Dedifferentiated amniotic fluid mesenchymal stem cell (primary cell): ENCODE measurements around the gene BEST1.
"Not testable (repeated sequence)": the region's sequence is repeated elsewhere in the genome, so short reads cannot be mapped to it uniquely, and the experiment has no call there.

Experiments used
- DNase-seq: peaks from one replicate; pipeline ENCODE4 v3.0.0-alpha.2; 2016; ENCODE audit errors: extremely low spot score

Gene BEST1

DNA sequence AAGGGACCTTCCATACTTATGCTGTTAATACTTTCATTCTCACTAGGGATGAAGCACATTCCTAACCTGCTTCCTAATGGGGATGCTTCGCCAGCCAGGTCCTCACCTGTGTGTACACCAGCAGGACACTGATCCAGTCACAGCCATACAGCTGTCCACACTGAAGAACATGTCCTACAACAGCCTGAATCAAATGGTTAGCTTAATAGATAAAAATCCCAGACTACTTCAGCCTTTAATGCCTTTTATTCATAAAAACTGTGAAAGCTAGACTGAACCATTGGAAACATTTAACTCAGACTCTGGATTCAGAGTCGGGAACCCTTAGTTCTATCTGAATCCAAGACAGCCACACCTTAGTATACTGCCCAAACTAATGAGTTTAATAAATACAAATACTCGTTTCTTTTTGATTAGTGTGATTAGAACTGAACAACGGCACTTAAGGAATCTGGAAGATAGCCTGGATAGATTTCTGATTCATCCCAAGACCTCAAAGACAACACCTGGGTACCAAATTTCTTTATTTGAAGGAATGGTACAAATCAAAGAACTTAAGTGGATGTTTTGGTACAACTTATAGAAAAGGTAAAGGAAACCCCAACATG is 14.0 kb downstream of the BEST1 start:
- DNase-seq, result no peak

DNA sequence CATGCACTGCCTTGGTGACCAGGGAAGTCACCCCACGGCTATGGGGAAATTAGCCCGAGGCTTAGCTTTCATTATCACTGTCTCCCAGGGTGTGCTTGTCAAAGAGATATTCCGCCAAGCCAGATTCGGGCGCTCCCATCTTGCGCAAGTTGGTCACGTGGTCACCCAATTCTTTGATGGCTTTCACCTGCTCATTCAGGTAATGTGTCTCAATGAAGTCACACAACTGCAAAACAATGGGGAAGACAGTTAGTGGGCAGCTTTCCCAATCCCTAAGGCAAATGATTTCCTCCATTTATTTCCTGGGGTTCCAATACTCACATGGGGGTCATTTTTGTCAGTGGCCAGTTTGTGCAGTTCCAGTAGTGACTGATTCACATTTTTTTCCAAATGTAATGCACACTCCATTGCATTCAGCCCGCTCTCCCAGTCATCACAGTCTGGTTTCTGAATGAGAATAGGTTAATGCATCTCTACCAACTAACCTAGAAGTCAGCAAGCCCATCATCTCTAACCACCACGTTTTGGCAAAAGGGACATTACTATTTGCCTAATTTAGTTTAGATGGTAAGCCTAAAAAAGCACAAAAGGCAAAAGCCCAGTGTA is 14.6 kb downstream of the BEST1 start:
- DNase-seq, result not testable (repeated sequence)

DNA sequence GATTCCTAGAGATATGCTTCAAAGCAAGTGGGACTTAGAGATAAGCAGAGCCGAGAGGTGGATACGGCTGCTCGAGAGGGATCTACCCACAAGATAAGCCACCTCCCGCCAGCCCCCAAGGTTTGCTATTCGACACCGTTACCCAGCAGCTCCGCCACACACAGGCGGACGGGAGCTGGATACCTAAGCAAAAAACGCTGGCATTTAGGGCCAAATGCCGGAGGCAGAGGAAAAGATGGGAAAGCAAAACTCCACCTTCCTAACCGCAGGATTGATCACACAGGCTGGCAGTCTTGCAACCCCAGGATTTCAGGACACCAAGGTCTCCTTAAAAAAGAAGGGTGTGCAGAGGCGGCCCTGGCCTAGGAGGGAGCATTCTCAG is 16.6 kb downstream of the BEST1 start:
- no peak for DNase-seq

DNA sequence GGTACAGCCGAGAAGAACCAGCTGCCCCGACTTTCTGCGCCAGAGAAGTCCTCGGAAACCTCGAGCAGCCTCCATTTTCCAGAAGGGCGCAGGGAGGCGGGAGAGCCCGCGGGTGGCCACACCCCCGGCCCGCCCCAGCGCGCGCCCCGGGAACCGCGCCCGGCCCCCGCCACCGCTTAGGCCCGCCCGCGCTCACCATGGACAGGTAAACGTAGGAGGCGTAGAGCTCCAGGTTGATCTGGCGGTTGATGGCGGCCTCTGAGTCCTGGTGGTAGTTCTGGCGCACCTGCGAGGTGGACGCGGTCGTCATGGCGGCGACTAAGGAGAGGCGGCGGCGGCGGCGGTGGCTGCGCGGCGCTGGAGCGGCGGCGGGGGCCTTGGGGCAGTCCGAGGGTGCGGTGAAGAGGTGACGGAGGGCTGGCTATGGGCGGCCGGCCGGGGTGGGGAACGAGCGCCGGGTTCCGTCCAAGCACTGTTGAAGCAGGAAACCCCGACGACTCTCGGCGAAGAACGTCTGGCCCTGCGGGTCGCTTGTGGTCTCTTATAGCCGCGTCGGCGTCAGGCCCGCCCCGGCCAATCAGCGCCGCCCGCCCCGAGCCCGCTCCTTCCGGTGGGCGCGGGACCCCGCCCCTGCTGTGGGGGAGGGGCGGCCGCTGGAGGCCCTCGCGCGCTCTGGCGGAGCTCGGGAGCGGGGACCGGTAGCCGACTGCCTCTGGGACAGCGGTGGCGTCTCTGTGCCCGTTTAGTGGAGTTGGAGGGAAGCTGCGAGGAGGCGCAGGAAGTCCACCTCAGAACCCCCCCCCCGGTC is 17.2 kb downstream of the BEST1 start, which contains the start of gene FTH1:
Gene FTH1, minus strand, starts transcription at position 519 of the 808 bp plus-strand sequence. Its CDS starts 209 bp downstream, at position 310.
- DNase-seq, result peak; percentile 86

DNA sequence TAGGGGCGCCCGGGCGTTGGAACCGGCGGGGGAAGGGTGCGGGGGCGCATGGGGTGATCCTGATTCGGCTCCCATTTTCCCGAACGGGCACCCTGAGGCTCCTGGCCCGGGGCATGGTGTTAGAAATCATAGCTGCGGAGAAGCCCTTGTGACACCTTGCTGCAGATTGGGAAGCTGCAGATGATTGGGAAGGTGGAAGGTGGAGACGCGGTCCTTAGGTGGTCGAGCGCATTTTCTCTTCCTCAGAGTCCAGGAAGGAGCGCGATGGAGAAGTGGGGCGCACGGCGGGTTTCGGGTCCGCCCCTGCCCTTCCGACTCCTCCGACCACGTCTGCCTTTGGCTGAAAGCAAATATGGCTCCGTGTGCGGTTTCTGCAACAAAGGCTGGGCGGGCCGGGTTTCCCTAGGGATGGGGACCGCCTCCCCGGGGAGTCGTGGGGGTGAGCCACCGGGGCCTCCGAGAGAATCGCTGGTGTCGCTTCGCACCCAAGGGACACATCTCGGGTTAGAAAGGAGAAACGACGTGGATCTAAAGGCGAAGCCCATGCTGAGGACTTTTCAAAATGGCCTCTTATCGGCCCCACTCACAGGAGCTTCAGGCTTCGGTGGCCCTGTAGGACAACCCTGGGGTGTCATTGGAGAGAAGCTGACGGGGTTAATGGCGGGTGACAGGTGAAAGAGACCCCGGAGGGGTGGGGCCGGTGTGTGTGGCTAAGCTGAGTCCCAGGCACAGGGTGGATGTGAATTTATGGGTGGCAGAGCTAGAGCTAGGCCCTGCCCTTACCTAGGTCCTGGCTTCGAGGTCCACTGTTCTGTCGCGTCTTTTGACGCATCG is 18.0 kb downstream of the BEST1 start:
- no peak for DNase-seq

DNA sequence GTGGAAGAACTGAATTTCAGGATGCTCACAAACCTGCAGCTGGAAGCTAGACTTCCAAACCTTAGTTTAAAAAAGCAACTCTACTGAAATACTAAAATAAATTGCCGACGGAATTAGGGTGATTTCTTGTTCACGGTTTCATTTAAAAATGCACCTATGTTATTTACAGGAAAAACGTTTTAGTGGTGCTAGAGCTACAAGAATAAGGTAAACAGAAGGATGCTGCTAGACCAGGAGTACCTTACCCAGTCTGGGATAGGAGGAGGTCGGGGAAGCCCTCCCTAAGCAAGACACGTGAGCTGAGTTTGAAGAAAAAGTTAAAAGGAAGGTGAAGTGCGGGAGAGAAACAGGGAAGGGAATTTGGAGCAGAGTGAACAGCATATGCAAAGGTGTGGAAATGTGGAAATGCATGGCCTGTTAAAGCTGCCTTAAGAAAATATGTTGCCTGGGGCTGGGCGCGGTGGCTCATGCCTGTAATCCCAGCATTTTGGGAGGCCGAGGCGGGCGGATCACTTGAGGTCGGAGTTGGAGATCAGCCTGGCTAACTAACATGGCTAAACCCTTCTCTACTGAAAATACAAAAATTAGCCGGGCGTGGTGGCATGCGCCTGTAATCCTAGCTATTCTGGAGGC is 18.7 kb downstream of the BEST1 start:
- DNase-seq, result no peak

DNA sequence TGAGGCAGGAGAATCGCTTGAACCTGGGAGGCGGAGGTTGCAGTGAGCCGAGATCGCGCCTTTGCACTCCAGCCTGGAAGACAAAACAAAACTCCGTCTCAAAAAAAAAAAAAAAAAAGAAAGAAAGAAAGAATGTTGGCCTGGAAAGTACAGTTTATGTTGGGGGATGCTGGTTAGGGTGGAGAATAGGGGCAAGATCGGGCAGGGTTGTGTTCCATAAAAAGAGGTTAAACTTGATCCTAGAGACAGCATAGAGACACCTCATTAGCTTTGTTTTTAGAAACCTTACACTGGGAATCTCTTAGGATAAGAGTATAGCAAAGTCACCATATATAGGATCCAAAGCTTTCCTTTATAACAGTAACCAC is 19.2 kb downstream of the BEST1 start:
- DNase-seq, result no peak

DNA sequence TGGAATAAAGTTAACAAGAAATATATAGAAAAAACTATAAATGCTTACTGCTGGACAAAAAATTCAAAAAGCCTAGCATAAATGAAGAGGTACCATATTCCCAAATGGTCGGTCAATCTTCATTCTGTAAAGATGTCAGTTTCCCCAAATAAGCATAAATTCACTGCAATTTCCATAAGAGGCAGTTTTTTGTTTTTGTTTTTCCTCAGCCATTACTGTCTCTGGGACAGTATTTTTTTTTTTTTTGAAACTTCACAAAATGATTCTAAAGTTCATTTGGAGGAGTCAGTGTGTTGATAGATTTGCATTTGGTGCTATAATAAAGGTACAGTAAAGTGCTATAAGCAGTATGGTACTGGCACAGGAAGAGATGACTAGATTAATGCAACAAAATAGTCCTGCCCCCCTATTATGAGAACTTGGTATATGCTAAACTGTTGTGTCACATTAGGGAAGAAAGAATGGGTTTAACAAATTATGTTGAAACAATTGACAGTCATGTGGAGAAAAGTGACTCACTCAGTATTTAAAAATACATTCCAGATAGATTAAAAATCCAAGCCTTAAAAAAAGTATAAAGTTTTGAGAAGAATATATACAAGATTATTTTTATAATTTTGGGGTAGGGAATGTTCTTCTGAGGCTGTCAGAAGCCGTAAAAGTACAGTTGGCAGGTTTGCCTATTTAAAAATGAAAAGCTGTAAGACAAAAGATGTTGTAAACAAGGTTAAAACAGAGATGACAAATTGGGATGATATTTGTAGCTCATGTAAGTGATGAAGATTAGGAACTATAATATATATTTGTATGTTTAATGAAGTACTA is 19.9 kb downstream of the BEST1 start:
- peak; percentile 81 for DNase-seq

DNA sequence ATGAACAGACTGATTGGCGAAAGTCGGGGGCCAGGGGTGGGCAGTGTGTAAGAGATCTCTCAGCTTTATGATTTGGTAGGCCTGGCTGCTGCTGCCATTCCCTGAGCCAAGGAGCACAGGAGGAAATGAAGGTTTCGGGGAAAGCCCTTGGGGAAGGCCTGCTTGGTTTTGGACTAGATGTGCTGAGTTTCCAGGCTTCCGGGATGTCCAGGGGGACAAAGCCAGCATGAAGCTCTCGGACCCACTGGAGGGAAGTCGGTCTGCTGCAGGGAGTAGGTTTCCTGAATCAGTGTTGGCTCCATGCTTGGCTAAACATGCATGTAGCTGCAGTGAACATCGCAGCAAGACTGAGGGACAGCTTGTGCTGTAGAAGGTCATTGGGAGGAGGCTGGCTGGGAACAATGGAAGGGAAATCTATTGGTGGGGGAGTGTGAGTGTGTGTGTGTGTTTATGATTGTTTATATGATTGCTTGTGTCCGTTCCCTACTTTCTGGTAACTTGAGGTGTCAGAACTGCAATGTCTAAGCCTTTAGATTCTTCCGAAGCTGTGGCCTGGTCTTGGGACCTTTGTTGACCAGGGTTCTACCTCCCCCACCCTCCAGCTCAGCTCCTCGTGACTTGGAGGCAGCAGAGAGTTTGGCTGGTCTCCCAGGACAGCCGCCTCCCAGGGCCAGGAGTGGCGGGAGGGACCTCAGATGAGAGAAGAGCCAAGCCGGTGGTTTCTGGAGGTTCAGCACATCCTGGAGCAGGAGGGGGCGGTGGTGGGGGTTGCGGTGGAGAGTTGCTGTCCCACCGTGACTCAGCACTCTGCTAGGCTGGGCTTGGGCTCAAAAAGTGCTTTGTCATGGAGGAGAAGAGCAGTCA is 21.3 kb downstream of the BEST1 start:
- peak; percentile 99 for DNase-seq

DNA sequence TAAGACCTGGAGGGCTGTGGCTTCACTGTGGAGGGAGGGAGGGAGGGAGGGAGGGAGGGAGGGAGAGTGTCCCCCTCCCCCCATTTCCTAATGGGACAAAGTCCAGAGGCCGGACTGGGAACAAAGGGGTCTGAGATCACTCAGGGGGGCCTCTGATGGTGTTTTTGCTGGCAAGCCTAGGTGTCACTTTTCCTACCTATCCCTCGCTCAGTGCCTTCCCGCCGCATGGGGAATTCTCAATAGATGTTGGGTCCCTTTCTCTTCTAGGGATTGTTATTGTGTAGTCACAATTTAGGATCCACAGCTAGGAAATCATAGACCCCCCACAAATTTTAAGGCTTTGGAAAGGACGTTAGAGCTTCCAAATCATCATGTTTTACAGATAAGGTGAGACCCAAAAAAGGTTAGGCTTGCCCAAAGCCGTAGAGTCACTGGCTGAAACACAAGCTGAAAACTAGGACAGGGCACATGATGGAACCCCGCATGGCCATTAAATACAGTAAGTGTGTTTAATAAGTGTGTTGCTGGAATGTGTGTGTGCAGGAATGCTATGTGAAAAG is 22.0 kb downstream of the BEST1 start:
- DNase-seq, result no peak

DNA sequence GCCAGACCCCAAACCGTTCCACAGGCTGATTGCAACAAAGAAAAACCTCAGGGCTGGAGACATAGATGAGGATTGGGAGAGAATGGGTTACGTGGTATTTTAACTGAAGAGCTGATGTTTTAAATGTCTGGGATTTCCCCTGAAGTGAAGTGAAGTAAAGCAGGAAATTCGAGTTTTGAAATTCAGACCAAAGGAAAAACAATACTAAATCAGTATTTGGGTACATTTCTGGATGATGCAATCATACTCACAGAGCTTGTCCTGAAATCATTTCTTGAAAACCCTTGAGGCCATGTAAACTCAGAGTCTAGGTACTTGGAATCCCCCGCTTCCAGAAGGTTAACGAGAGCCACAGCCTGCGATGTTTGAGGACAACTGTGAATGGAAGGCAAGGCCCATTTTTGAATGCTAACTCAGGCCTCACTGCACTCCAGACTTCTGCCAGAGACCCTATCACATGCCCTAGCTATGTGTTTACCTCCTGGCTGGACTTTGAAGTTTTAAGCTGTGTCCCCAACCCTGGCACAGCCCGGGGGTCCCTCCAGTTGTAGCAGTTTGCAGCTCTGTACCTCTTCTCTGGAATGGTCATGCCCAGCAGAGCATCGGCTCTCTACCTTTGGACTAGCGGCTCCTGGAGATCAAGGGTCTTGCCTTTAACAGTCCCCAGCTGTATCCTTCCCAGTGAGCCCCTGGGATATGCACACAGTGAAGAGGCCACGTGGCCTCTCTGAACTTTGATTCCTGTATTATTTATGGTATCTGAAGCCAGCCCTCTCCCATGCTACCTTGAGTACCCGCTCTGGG is 22.7 kb downstream of the BEST1 start:
- DNase-seq, result peak; percentile 92

DNA sequence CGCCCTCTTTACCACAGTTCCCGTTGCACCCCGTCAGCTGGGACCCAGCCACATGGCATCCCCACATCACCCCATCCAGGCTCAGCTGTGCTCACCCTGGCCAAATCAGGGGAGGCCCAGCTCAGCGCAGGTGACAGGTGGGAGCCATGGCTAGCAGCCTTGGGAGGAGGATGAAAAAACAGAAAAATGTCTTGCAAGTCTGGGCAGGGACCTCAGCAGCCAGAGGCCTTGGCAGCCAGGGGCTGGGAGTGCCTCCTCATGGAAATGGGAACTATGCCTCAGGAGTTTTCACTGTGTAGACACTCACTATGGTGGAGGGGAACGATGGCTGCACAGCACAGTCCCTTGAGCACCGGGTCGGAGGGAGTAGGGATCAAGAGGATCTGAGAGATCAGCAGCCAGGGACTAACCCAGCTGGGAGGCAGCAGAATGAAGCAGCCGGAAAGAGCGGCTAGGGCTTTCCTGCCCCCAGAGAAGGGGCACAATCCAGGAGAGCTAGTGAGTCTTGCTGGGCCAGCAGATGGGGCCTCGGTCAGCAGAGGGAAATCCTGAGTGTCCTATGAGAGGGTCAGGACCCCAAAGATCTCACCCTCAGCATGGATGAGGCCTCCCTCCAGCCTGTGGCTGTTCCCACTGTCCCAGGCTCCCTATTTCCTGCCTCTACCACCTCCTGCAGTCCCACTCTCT is 23.5 kb downstream of the BEST1 start:
- no peak for DNase-seq

DNA sequence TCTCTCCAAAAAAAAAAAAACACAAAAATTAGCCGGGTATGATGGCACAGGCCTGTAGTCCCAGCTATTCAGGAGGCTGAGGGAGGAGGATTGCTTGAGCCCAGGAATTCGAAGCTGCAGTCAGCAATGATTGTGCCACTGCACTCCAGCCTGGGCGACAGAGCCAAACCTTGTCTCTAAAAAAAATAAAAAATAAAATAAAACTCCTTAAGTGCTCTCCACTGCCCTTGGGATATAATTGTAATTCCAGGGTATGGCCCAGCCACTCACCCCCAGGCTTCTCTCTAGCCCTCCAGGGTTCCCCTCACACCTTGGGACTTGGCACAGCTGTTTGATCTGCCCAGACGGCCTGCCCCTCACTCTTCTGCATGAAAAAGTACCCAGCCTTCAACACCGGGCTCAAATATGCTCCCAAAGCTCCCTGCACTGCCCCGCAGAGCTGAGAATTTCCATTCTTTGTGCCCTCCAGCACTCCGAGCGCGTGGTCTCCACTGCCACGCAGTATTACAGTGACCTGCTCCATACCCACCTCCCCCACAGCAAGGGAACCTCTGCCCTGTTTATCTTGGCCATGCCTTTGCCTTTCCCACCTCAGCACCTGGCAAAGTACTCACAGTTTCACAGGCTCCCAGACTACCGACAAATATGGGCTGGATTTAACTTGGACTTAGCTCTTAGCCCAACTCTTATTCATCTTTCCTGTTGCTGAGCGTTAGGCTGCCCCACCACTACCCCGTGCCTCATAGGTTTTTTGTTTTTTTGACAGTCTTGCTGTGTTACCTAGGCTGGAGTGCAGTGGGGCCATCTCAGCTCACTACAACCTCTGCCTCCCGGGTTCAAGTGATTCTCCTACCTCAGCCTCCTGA is 24.8 kb downstream of the BEST1 start:
- no peak for DNase-seq

DNA sequence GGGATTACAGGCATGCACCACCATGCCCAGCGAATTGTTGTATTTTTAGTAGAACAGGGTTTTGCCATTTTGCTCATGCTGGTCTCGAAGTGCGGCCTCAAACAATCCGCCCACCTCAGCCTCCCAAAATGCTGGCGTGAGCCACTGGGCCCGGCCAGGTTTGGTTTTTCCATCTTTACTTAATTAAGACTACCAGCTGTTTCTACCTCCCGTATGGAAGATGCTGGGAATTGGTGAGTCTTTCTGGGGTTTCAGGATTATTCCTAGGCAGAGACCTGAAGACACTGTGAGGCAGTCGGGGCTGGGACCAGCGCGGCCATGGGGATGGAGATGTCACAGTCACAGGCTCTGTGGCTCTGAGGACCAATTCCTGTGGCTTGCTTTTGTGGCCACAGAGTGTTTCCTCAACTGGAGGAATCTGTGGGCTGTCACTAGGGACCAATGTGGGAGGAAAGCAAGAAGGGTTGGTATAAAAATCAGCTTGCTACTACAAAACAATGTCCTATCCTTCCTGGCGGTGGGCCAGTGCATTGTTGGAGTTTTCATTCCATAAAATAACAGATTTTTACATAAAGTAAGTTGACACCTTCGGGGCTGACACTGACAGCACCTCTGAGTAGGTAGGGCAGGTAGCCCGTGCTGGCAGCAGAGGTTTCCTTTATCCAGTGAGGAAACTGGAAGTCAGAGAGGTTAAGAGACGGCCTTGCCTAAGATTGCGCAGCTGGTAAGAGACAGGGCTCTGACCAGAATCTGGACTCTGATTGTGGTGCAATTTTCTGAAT is 25.7 kb downstream of the BEST1 start:
- no peak for DNase-seq

DNA sequence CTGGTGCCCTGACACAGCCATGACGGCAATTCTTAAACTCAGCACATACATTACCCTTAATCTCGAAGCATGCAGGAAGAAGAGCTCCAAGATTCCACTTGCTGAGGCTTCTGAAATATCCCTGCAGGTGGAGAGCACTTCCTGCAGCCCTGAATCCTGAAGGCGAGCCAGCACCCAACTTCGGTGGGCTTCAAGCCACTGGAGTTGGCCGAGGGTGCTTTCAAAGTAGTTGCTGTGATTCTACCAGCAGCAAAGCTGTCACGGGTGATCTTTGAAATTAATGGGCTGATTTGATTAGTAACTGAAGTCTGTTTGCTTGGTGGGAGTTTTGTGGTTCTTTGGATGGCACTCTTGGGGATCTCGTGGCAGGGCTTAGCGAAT is 26.3 kb downstream of the BEST1 start:
- DNase-seq, result no peak

DNA sequence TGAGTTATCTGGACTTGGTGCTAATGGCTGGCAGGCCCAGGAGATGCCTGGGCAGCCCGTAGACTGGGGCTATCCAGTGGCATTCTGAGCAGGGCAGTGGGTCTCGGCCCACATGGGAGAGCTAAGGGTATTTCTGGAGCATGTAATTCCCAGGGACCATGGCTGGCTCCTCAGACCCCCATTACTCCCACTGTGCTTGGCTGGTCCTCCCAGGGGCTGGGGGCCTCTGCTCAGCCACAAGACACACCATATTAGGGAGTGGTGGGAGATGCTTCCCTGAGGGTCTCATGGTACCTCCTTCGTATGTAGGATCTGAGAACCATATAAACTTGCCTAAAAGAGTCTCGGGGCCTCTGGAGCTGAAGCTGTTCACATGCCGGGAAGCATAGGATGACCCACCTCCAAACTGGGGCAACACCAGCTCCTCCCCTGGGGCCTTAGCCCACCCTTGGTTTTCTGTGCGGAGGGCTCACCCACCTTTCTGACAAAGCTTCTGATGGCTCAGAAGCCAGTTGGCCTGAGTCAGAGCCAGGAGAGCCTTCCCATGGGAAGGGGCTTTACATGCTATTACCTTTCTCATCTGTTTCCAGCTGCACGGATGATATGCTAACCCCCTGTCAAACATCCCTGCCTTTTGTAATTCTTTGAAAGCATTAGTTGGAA is 26.8 kb downstream of the BEST1 start:
- DNase-seq, result no peak
